HG02759 (cell line): Measurements from ENCODE around the gene GALNS.
"Not testable (repeated sequence)": the region's sequence is repeated elsewhere in the genome, so short reads cannot be mapped to it uniquely, and the experiment has no call there.

ENCODE experiments used
- ATAC-seq: cut with Tn5 transposase; IDR thresholded peaks from one replicate; pipeline ENCODE4 v1.9.1; 2021; ENCODE audit warnings: mild to moderate bottlenecking, moderate library complexity; ENCODE audit not compliant: unreplicated experiment

GALNS gene

GRCh38 chr16:88889702-88890352, 33.1 kb upstream of the GALNS start:
- not testable (repeated sequence) for ATAC-seq

- ATAC-seq = no peak
Measured at GRCh38 chr16:88888461-88889387, 32.0 kb upstream of the GALNS start.

- no peak for ATAC-seq
Measured at GRCh38 chr16:88888057-88888456, 31.3 kb upstream of the GALNS start.

- no peak for ATAC-seq
Measured at GRCh38 chr16:88886845-88887521, 30.2 kb upstream of the GALNS start.

- no peak for ATAC-seq
Measured at GRCh38 chr16:88886420-88886844, 29.7 kb upstream of the GALNS start.

GRCh38 chr16:88885693-88886280, 29.0 kb upstream of the GALNS start:
- ATAC-seq = no peak

GRCh38 chr16:88884569-88885271, 28.0 kb upstream of the GALNS start:
- ATAC-seq = no peak

- ATAC-seq = no peak
Measured at GRCh38 chr16:88883946-88884345, 27.2 kb upstream of the GALNS start.

GRCh38 chr16:88883117-88883895, 26.6 kb upstream of the GALNS start:
- ATAC-seq = no peak

- no peak for ATAC-seq
Measured at GRCh38 chr16:88882358-88883030, 25.7 kb upstream of the GALNS start.

- ATAC-seq = no peak
Measured at GRCh38 chr16:88881675-88882357, 25.1 kb upstream of the GALNS start.

GRCh38 chr16:88881007-88881615, 24.4 kb upstream of the GALNS start:
- no peak for ATAC-seq

- no peak for ATAC-seq
Measured at GRCh38 chr16:88880226-88881006, 23.7 kb upstream of the GALNS start.

GRCh38 chr16:88879788-88880055, 23.0 kb upstream of the GALNS start:
- ATAC-seq = no peak

- no peak for ATAC-seq
Measured at GRCh38 chr16:88878967-88879787, 22.4 kb upstream of the GALNS start.

GRCh38 chr16:88878356-88878755, 21.6 kb upstream of the GALNS start:
- ATAC-seq = no peak
